GM12892 (cell line): ENCODE measurements around the gene CIT.

Source experiments
- POLR2A ChIP-seq: IDR thresholded peaks from 2 replicates; pipeline ENCODE4 v1.6.1; 2011; ENCODE audit warnings: low read depth, low read length, control low read depth
- POLR2AphosphoS5 ChIP-seq: IDR thresholded peaks from 2 replicates; pipeline ENCODE4 v1.6.1; 2011; ENCODE audit warnings: low read depth, low read length, control low read depth
- TAF1 ChIP-seq: IDR thresholded peaks from 2 replicates; pipeline ENCODE4 v1.6.1; 2011; ENCODE audit warnings: low read depth, mild to moderate bottlenecking, control low read depth, low read length, borderline replicate concordance

- TF ChIP-seq POLR2AphosphoS5, result no peak
- no peak for TF ChIP-seq POLR2A
- no peak for TF ChIP-seq TAF1
Measured at GRCh38 chr12:119808441-119808840, 68.7 kb downstream of the CIT start.
